HG03139 (cell line): ENCODE measurements around the gene TXNRD2.

Experiments
- ATAC-seq: cut with Tn5 transposase; IDR thresholded peaks from one replicate; pipeline ENCODE4 v1.9.1; 2021; ENCODE audit not compliant: unreplicated experiment

The TXNRD2 gene

GRCh38 chr22:19868333-19868732 lies 73.3 kb downstream of the TXNRD2 start:
- no peak for ATAC-seq

- ATAC-seq, result no peak
Observed at GRCh38 chr22:19867617-19868016, 74.0 kb downstream of the TXNRD2 start.

- no peak for ATAC-seq
Observed at GRCh38 chr22:19866665-19867009, 75.0 kb downstream of the TXNRD2 start.

GRCh38 chr22:19865141-19865829 lies 76.3 kb downstream of the TXNRD2 start:
- no peak for ATAC-seq

GRCh38 chr22:19864538-19865106 lies 77.0 kb downstream of the TXNRD2 start:
- no peak for ATAC-seq

GRCh38 chr22:19863571-19863970 lies 78.0 kb downstream of the TXNRD2 start:
- no peak for ATAC-seq

- no peak for ATAC-seq
Observed at GRCh38 chr22:19862619-19863246, 78.9 kb downstream of the TXNRD2 start.

- ATAC-seq, result no peak
Observed at GRCh38 chr22:19859861-19860510, 81.6 kb downstream of the TXNRD2 start.

- ATAC-seq, result no peak
Observed at GRCh38 chr22:19857382-19857781, 84.2 kb downstream of the TXNRD2 start.

GRCh38 chr22:19855504-19856409 lies 85.9 kb downstream of the TXNRD2 start:
- ATAC-seq, result no peak

- ATAC-seq, result peak; percentile 75
Observed at GRCh38 chr22:19854778-19855503, 86.7 kb downstream of the TXNRD2 start, which contains the start of the genes GNB1L and RTL10. Gene GNB1L (minus strand): TSS chr22:19854874. CDS start chr22:19821355, 33,519 bp downstream. Gene RTL10 (minus strand): TSS chr22:19854874. CDS start chr22:19852261, 2,613 bp downstream.

- peak; percentile 3 for ATAC-seq
Observed at GRCh38 chr22:19853879-19854777, 87.5 kb downstream of the TXNRD2 start.

GRCh38 chr22:19853058-19853878 lies 88.3 kb downstream of the TXNRD2 start:
- no peak for ATAC-seq

GRCh38 chr22:19852177-19852781 lies 89.3 kb downstream of the TXNRD2 start:
- no peak for ATAC-seq

- no peak for ATAC-seq
Observed at GRCh38 chr22:19851291-19852176, 90.1 kb downstream of the TXNRD2 start.

GRCh38 chr22:19850763-19851109 lies 90.9 kb downstream of the TXNRD2 start:
- no peak for ATAC-seq
